Measurements from ENCODE around the gene ITGB5.

DNA sequence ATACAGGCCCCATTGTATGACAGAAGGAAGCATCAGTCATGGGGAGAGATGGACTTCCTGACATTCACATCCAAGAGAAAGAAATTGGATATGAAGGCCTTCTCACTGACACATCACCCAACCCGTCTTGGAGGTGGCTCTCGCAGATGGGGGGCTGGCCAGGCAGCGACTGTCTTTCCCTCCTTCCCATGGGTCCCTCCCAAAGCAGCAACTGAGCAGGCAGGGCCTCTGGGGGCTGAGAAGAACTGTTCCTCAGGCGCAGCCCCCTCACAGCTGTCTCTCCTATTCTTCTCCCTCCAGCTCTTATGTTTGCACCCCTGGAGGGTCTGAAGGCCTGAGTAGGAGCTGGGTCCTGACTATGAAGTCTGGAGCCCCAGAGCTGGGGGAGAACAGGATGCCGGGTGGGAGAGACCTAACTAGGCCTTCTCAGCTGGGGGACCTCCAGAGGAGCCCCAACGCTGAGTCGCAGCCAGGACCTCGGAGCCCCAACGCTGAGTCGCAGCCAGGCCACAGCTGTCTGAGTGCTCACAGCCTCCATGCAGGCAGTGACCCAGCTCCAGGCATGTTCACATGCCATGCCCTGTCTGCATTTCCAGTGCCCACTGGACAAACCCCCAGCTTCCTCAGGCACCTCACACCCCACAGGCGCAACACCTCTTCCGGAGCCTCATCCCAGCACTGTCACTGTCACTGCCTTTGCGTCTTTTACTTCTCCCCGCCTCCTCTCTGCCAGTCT lies 127.3 kb downstream of the ITGB5 start:
- TF ChIP-seq, protein P1, sequence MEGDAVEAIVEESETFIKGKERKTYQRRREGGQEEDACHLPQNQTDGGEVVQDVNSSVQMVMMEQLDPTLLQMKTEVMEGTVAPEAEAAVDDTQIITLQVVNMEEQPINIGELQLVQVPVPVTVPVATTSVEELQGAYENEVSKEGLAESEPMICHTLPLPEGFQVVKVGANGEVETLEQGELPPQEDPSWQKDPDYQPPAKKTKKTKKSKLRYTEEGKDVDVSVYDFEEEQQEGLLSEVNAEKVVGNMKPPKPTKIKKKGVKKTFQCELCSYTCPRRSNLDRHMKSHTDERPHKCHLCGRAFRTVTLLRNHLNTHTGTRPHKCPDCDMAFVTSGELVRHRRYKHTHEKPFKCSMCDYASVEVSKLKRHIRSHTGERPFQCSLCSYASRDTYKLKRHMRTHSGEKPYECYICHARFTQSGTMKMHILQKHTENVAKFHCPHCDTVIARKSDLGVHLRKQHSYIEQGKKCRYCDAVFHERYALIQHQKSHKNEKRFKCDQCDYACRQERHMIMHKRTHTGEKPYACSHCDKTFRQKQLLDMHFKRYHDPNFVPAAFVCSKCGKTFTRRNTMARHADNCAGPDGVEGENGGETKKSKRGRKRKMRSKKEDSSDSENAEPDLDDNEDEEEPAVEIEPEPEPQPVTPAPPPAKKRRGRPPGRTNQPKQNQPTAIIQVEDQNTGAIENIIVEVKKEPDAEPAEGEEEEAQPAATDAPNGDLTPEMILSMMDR (IDR thresholded peaks at IDR 0.05; ENCODE audit: insufficient read depth, low read depth, low read length): no peak
- TF ChIP-seq EZH2 (IDR thresholded peaks at IDR 0.05; ENCODE audit: insufficient read depth, low read length): no peak
